Activated CD8-positive, alpha-beta memory T cell treated with anti-CD3 and anti-CD28 coated beads for 1 hour (primary cell): ENCODE results near the gene KIF1C.
"Not testable (repeated sequence)": the region's sequence is repeated elsewhere in the genome, so short reads cannot be mapped to it uniquely, and the experiment has no call there.

ENCODE experiments used
- DNase-seq, 2 donors: peaks; one replicate each; pipeline ENCODE4 v3.0.0-alpha.2; 2020; ENCODE audit warnings: low read depth in 1 of 2; ENCODE audit errors: extremely low read depth in 1 of 2

Gene KIF1C

GRCh38 chr17:4999430-5000093 is 1.8 kb downstream of the KIF1C start:
- DNase-seq: no peak

- DNase-seq: no peak
Measured at GRCh38 chr17:5000237-5000639, 2.5 kb downstream of the KIF1C start.

GRCh38 chr17:5002121-5002788 is 4.5 kb downstream of the KIF1C start:
- no peak for DNase-seq

GRCh38 chr17:5003214-5003867 is 5.6 kb downstream of the KIF1C start:
- no peak for DNase-seq

- DNase-seq: no peak
Measured at GRCh38 chr17:5011928-5012327, 14.2 kb downstream of the KIF1C start.

GRCh38 chr17:5014357-5014756 is 16.6 kb downstream of the KIF1C start:
- no peak for DNase-seq

GRCh38 chr17:5019475-5019956 is 21.8 kb downstream of the KIF1C start:
- DNase-seq: peak in 1 of 2 donors; percentile 26

GRCh38 chr17:5020502-5021023 is 22.8 kb downstream of the KIF1C start:
- no peak for DNase-seq

GRCh38 chr17:5022171-5022711 is 24.5 kb downstream of the KIF1C start:
- no peak for DNase-seq

GRCh38 chr17:5023588-5024147 is 25.9 kb downstream of the KIF1C start:
- DNase-seq: no peak

- no peak for DNase-seq
Measured at GRCh38 chr17:5024604-5025003, 26.9 kb downstream of the KIF1C start.

- no peak for DNase-seq
Measured at GRCh38 chr17:5027299-5027698, 29.5 kb downstream of the KIF1C start.

- no peak for DNase-seq
Measured at GRCh38 chr17:5027916-5028315, 30.2 kb downstream of the KIF1C start.

GRCh38 chr17:5030168-5030567 is 32.4 kb downstream of the KIF1C start:
- DNase-seq: not testable (repeated sequence)

- peak; percentile 48 to 72 for DNase-seq
Measured at GRCh38 chr17:5031365-5032082, 33.8 kb downstream of the KIF1C start.

GRCh38 chr17:5032865-5033264 is 35.1 kb downstream of the KIF1C start:
- DNase-seq: no peak

- no peak for DNase-seq
Measured at GRCh38 chr17:5033352-5034015, 35.7 kb downstream of the KIF1C start.

GRCh38 chr17:5034063-5034462 is 36.3 kb downstream of the KIF1C start:
- no peak for DNase-seq

GRCh38 chr17:5034651-5035050 is 36.9 kb downstream of the KIF1C start:
- no peak for DNase-seq

GRCh38 chr17:5035315-5035714 is 37.6 kb downstream of the KIF1C start, which contains the start of gene SLC52A1:
Gene SLC52A1 (minus strand): TSS chr17:5035426. CDS start chr17:5034606, 820 bp downstream.
- DNase-seq: no peak
